GM10248 (cell line): ENCODE data around the gene GRIK1.

Experiments
- CTCF ChIA-PET: fragments of 300-600 bp; sonication (Branson Sonifier 250); formaldehyde crosslinking; extraction: SDS; loops from one replicate; lab custom pipeline; 2021; ENCODE audit warnings: antibody characterized with exemption; lab: Yijun Ruan, JAX
- POLR2A ChIA-PET: fragments of 350-650 bp; sonication (Branson Sonifier 250); formaldehyde crosslinking; extraction: SDS; loops from one replicate; lab custom pipeline; 2020; ENCODE audit warnings: antibody characterized with exemption; lab: Yijun Ruan, JAX
- DNase-seq: peaks from one replicate; pipeline ENCODE4 v3.0.0; 2012; ENCODE audit errors: extremely low spot score
- TF ChIP-seq, protein P1 (sequence below): IDR thresholded peaks from 2 replicates; pipeline ENCODE4 v1.5.1; 2012; ENCODE audit warnings: mild to moderate bottlenecking, low read depth; ENCODE audit errors: extremely low read depth, missing control alignments, control extremely low read depth

The GRIK1 gene

DNA sequence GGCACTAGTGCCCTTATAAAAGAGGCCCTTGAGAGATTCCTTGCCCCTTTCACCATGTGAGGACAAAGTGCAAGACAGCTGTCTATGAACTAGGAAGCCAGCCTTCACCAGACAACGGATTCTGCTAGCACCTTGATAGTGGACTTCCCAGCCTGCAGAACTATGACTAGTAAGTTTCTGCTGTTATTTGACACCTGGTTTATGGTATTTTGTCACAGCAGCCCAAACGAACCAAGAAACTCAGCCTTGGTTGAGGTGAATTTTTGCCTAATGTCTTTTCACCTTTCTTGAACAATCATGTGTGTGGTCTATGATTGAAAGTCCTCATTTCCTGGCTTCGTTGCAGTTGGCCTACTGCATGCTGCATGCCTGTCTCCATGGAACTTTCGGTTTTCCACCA lies 302.2 kb downstream of the GRIK1 start:
- ChIA-PET CTCF (interaction anchor here (1.6 kb wide), 1 partner anchor 9 kb away, joined by 4 read pairs; no protein-coding TSS in a partner anchor), POLR2A (no interaction called here)
- TF ChIP-seq, protein P1, sequence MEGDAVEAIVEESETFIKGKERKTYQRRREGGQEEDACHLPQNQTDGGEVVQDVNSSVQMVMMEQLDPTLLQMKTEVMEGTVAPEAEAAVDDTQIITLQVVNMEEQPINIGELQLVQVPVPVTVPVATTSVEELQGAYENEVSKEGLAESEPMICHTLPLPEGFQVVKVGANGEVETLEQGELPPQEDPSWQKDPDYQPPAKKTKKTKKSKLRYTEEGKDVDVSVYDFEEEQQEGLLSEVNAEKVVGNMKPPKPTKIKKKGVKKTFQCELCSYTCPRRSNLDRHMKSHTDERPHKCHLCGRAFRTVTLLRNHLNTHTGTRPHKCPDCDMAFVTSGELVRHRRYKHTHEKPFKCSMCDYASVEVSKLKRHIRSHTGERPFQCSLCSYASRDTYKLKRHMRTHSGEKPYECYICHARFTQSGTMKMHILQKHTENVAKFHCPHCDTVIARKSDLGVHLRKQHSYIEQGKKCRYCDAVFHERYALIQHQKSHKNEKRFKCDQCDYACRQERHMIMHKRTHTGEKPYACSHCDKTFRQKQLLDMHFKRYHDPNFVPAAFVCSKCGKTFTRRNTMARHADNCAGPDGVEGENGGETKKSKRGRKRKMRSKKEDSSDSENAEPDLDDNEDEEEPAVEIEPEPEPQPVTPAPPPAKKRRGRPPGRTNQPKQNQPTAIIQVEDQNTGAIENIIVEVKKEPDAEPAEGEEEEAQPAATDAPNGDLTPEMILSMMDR, result no peak
- DNase-seq, result no peak

- CTCF ChIA-PET, result interaction anchor here (1.3 to 1.6 kb wide), 2 partner anchors 8 to 13 kb away, joined by 4 read pairs; no protein-coding TSS in a partner anchor
- DNase-seq, result no peak
- POLR2A ChIA-PET, result no interaction called here
- TF ChIP-seq, protein P1, result no peak
Observed at GRCh38 chr21:29637134-29637533, 302.7 kb downstream of the GRIK1 start.

DNA sequence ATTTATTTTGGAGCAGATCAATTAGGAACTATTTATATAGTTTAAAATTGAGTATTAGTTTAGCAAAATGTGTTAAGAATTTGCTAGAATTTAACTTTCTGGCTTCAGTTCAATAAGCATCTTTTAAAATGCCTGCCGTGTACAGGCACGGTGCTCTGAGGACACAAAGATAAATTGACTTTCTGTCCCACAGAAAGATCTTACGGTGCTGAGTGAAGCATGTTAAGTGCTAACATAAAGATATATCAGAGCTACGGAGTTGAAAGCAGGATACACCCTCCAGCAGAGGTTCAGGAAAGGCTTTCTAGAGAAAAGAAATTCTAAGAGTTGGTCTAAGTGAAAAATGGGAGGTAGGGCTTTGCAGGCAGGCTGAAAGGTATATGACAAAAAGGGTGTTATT lies 305.4 kb downstream of the GRIK1 start:
- no peak for DNase-seq
- CTCF ChIA-PET, result interaction anchor here (0.9 kb wide), 1 partner anchor 9 kb away, joined by 3 read pairs; no protein-coding TSS in a partner anchor
- TF ChIP-seq, protein P1, result no peak
- POLR2A ChIA-PET, result no interaction called here

- ChIA-PET POLR2A (no interaction called here), CTCF (no interaction called here)
- DNase-seq, result no peak
- TF ChIP-seq, protein P1, result no peak
Observed at GRCh38 chr21:29633756-29634155, 306.0 kb downstream of the GRIK1 start.

DNA sequence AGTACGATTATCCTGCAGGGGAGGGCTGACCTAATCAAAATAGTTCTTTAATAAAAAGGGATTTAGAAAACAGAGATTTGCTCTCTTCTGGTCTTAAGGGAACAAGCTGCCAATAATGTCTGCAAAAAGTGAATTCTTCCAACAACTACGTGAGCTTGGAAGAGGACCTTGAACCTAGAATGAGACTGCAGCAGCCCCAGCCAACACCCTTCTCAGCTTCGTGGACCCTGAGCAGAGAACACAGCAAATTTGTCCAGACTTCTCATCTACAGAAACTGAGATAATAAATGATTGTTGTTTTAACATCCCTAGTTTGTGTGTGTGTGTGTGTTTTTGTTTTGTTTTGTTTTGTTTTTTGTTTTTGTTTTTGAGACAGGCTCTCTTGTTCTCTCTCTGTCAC lies 309.4 kb downstream of the GRIK1 start:
- no peak for DNase-seq
- CTCF ChIA-PET, result no interaction called here
- POLR2A ChIA-PET, result no interaction called here
- TF ChIP-seq, protein P1, result no peak

DNA sequence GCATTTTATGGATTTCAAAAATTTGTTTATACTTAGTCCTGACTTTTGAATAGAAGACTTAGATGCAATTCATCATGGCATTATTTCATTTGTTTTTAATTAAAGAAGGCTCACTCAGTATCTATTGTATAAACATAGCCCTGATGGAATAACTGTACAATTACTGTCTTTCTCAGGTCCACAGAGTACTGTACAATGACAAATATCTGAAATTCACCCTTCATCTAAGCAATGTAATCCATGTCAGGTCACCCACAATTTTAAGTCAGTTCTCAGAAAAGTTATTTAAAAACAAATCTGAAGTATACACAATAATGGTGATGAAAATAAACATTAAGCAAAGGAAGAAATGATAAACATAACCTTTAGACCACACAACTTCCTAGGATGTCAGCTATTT lies 311.9 kb downstream of the GRIK1 start:
- ChIA-PET POLR2A (no interaction called here), CTCF (interaction anchor here (1.3 kb wide), 1 partner anchor 9 kb away, joined by 4 read pairs; no protein-coding TSS in a partner anchor)
- no peak for DNase-seq
- TF ChIP-seq, protein P1, result no peak

GRCh38 chr21:29626801-29627470 lies 312.9 kb downstream of the GRIK1 start:
- TF ChIP-seq, protein P1, result no peak
- ChIA-PET POLR2A (no interaction called here), CTCF (no interaction called here)
- DNase-seq, result no peak
